H1 (cell line): ENCODE results near the gene SEMA4D. TPM values are rescaled to one million over a fixed set of nuclear protein-coding genes. Genes with fewer than 3 reads are reported as not detected.

Experiments
- CTCF ChIA-PET: fragments of 300-600 bp; sonication (Branson Sonifier 250); formaldehyde crosslinking; loops from one replicate; lab custom pipeline; 2021; ENCODE audit not compliant: partially characterized antibody; lab: Charles Lee
- POLR2A ChIA-PET: fragments of 300-600 bp; sonication (Branson Sonifier 250); formaldehyde crosslinking; loops from one replicate; lab custom pipeline; 2021; ENCODE audit warnings: inconsistent platforms; ENCODE audit not compliant: partially characterized antibody; lab: Charles Lee
- DNase-seq, 2 experiments: peaks; one replicate each; pipeline versions ENCODE4 v3.0.0 to v3.0.0-alpha.2; 2010 to 2022; ENCODE audit warnings: low spot score in 2 of 2, low read depth in 1 of 2, mixed read lengths in 1 of 2
- FAIRE-seq: peaks from 2 replicates; lab custom pipeline; 2011; peaks lifted over from hg19 to GRCh38; lab: Jason Lieb, UNC
- H2AFZ ChIP-seq: 2 replicates; pipeline ENCODE4 v1.8.1; 2012; ENCODE audit warnings: low read length, inconsistent platforms
- H2AK5ac ChIP-seq: 2 replicates; pipeline ENCODE4 v1.6.1; 2013; ENCODE audit warnings: low read depth, low read length
- H2BK120ac ChIP-seq: replicated peaks from 2 replicates; pipeline ENCODE3; 2013; ENCODE audit warnings: low read depth, low read length, inconsistent platforms
- H2BK12ac ChIP-seq: 2 replicates; pipeline ENCODE4 v1.6.1; 2013; ENCODE audit warnings: low read depth, low read length
- H2BK15ac ChIP-seq: 2 replicates; pipeline ENCODE4 v1.6.1; 2013; ENCODE audit warnings: low read length
- H2BK20ac ChIP-seq: 2 replicates; pipeline ENCODE4 v1.6.1; 2013; ENCODE audit warnings: low read length
- H2BK5ac ChIP-seq: 2 replicates; pipeline ENCODE4 v1.6.1; 2013; ENCODE audit warnings: low read depth, low read length
- H3K14ac ChIP-seq: 2 replicates; pipeline ENCODE4 v1.6.1; 2013; ENCODE audit warnings: inconsistent platforms; ENCODE audit not compliant: insufficient read length
- H3K18ac ChIP-seq: 2 replicates; pipeline ENCODE4 v1.6.1; 2013; ENCODE audit warnings: low read length; ENCODE audit errors: extremely low read depth
- H3K23ac ChIP-seq: 2 replicates; pipeline ENCODE4 v1.6.1; 2013; ENCODE audit warnings: inconsistent platforms; ENCODE audit not compliant: insufficient read length
- H3K23me2 ChIP-seq: 2 replicates; pipeline ENCODE4 v1.6.1; 2013; ENCODE audit warnings: low read depth, low read length
- H3K27ac ChIP-seq: 2 replicates; pipeline ENCODE4 v1.6.1; 2011; ENCODE audit warnings: low read depth, low read length, inconsistent platforms
- H3K27me3 ChIP-seq, 4 experiments: replicated peaks in 1 of 4; 1 replicate in 1 of 4; 2 replicates in 3 of 4; pipeline versions ENCODE4 v1.6.1 to v1.8.1; 2011 to 2013; ENCODE audit warnings: low read length in 3 of 4, mild to moderate bottlenecking in 3 of 4, inconsistent platforms in 2 of 4, mixed read lengths in 2 of 4, moderate library complexity in 1 of 4; ENCODE audit not compliant: control insufficient read depth in 3 of 4, insufficient read depth in 3 of 4; ENCODE audit errors: extremely low read depth in 1 of 4
- H3K36me3 ChIP-seq, 4 experiments: 2 replicates each; pipeline versions ENCODE4 v1.6.1 to v1.8.1; 2011 to 2013; ENCODE audit warnings: mild to moderate bottlenecking in 4 of 4, low read length in 3 of 4, moderate library complexity in 2 of 4, control low read depth in 1 of 4, inconsistent platforms in 1 of 4; ENCODE audit not compliant: insufficient read depth in 4 of 4, control insufficient read depth in 2 of 4
- H3K4ac ChIP-seq: replicated peaks from 2 replicates; pipeline ENCODE3; 2013; ENCODE audit warnings: low read length, low read depth, mixed read lengths, inconsistent platforms; ENCODE audit not compliant: insufficient read length
- H3K4me1 ChIP-seq, 4 experiments: replicated peaks in 1 of 4; 1 replicate in 1 of 4; 2 replicates in 3 of 4; pipeline versions ENCODE4 v1.6.1 to v1.8.1; 2011 to 2013; ENCODE audit warnings: low read length in 3 of 4, inconsistent platforms in 2 of 4, mixed read lengths in 1 of 4; ENCODE audit not compliant: insufficient read depth in 4 of 4, control insufficient read depth in 3 of 4
- H3K4me2 ChIP-seq, 2 experiments: 2 replicates each; pipeline versions ENCODE4 v1.6.1 to v1.8.1; 2011 to 2013; ENCODE audit warnings: low read depth in 2 of 2, low read length in 2 of 2, control low read depth in 1 of 2, inconsistent platforms in 1 of 2, mild to moderate bottlenecking in 1 of 2; ENCODE audit not compliant: insufficient read depth in 1 of 2
- H3K4me3 ChIP-seq, 4 experiments: fragments of 200-600, 300-600 bp in 1 of 4; sonication (generic), shearing (Covaris generic), sonication (Bioruptor Twin) in 1 of 4; 2 replicates each; pipeline versions ENCODE4 v1.5.1 to v1.8.1; 2011 to 2016; ENCODE audit warnings: low read length in 4 of 4, low read depth in 3 of 4, control low read depth in 2 of 4, inconsistent platforms in 2 of 4, mild to moderate bottlenecking in 2 of 4, mixed read lengths in 1 of 4, moderate library complexity in 1 of 4; ENCODE audit not compliant: insufficient read depth in 2 of 4; ENCODE audit errors: extremely low read depth in 1 of 4
- H3K56ac ChIP-seq: replicated peaks from 2 replicates; pipeline ENCODE3; 2013; ENCODE audit warnings: low read depth, mild to moderate bottlenecking, mixed read lengths, low read length, inconsistent platforms; ENCODE audit not compliant: insufficient read length
- H3K79me1 ChIP-seq: 2 replicates; pipeline ENCODE4 v1.6.1; 2013; ENCODE audit warnings: low read depth, low read length, control low read depth
- H3K79me2 ChIP-seq, 2 experiments: 2 replicates each; pipeline versions ENCODE4 v1.6.1 to v1.8.1; 2012 to 2013; ENCODE audit warnings: low read length in 2 of 2, mild to moderate bottlenecking in 2 of 2, inconsistent platforms in 1 of 2; ENCODE audit not compliant: insufficient read depth in 2 of 2, control insufficient read depth in 1 of 2
- H3K9ac ChIP-seq, 4 experiments: replicated peaks in 1 of 4; 1 replicate in 1 of 4; 2 replicates in 3 of 4; pipeline versions ENCODE4 v1.6.1 to v1.8.1; 2011 to 2013; ENCODE audit warnings: low read depth in 3 of 4, low read length in 3 of 4, control low read depth in 2 of 4, mild to moderate bottlenecking in 2 of 4, moderate library complexity in 2 of 4, inconsistent platforms in 1 of 4; ENCODE audit errors: extremely low read depth in 1 of 4
- H3K9me3 ChIP-seq, 2 experiments: 2 replicates each; pipeline versions ENCODE4 v1.6.1 to v1.8.1; 2012 to 2013; ENCODE audit warnings: mild to moderate bottlenecking in 2 of 2, moderate library complexity in 2 of 2, control low read depth in 1 of 2, inconsistent platforms in 1 of 2, low read depth in 1 of 2, low read length in 1 of 2, mixed read lengths in 1 of 2; ENCODE audit not compliant: insufficient read depth in 2 of 2
- H4K20me1 ChIP-seq, 2 experiments: replicated peaks in 1 of 2; 2 replicates each; pipeline versions ENCODE3 to v1.8.1; 2011 to 2013; ENCODE audit warnings: inconsistent platforms in 2 of 2, low read length in 2 of 2, mild to moderate bottlenecking in 1 of 2; ENCODE audit not compliant: insufficient read depth in 2 of 2, control insufficient read depth in 1 of 2
- H4K5ac ChIP-seq: 2 replicates; pipeline ENCODE4 v1.6.1; 2013; ENCODE audit warnings: low read length, low read depth, mixed read lengths, inconsistent platforms; ENCODE audit not compliant: insufficient read length
- H4K8ac ChIP-seq: 2 replicates; pipeline ENCODE4 v1.8.0; 2013; ENCODE audit warnings: mild to moderate bottlenecking, moderate library complexity, low read length, inconsistent platforms; ENCODE audit not compliant: insufficient read depth; ENCODE audit errors: extremely low read depth
- H4K91ac ChIP-seq: replicated peaks from 2 replicates; pipeline ENCODE3; 2013; ENCODE audit warnings: low read length, mixed read lengths, inconsistent platforms; ENCODE audit not compliant: insufficient read length
- CREB1 ChIP-seq: IDR thresholded peaks from 2 replicates; pipeline ENCODE4 v1.6.1; 2012; ENCODE audit warnings: inconsistent platforms
- GTF2F1 ChIP-seq: IDR thresholded peaks from 2 replicates; pipeline ENCODE4 v1.6.1; 2012; ENCODE audit warnings: low read depth, low read length, improper control_type of control experiment, borderline replicate concordance
- KDM4A ChIP-seq: IDR thresholded peaks from one replicate; pipeline ENCODE4 v1.7.1; 2012; ENCODE audit warnings: low read depth, mild to moderate bottlenecking, moderate library complexity, low read length, inconsistent platforms; ENCODE audit not compliant: severe bottlenecking
- POLR2AphosphoS5 ChIP-seq: IDR thresholded peaks from 2 replicates; pipeline ENCODE4 v1.6.1; 2011; ENCODE audit warnings: low read depth, low read length
- RNF2 ChIP-seq: fragments of 200-900, 300-1000 bp; sonication (generic); IDR thresholded peaks from 2 replicates; pipeline ENCODE4 v1.7.1; 2016; ENCODE audit warnings: borderline replicate concordance, low read depth, mild to moderate bottlenecking, antibody characterized with exemption, low read length; ENCODE audit not compliant: poor library complexity, severe bottlenecking; ENCODE audit errors: missing control alignments
- SIX5 ChIP-seq: IDR thresholded peaks from 2 replicates; pipeline ENCODE4 v1.6.1; 2011; ENCODE audit warnings: mild to moderate bottlenecking, low read depth, low read length
- SRF ChIP-seq: IDR thresholded peaks from 2 replicates; pipeline ENCODE4 v1.6.1; 2011; ENCODE audit warnings: mild to moderate bottlenecking, low read depth, low read length, moderate library complexity
- WGBS, 2 experiments: shearing (Covaris generic) in 1 of 2; methylation state at CpG; one replicate each; pipeline versions ENCODE4 v1.1.6 to v1.1.7; 2013 to 2015; ENCODE audit warnings: low lambda C conversion rate in 2 of 2, mixed read lengths in 2 of 2, inconsistent platforms in 1 of 2, low coverage in 1 of 2, missing lambda C conversion rate in 1 of 2; ENCODE audit not compliant: insufficient replicate concordance in 2 of 2, insufficient coverage in 1 of 2, insufficient read length in 1 of 2; ENCODE audit errors: extremely low coverage in 1 of 2, missing lambda C conversion rate in 1 of 2; 5-methylcytosine and 5-hydroxymethylcytosine counted together
- polyA plus RNA-seq, 7 experiments: library from polyadenylated mRNA; depleted of rRNA in 3 of 7; stranded (reverse) in 5 of 7; unstranded in 2 of 7; fragments of >200 nt in 5 of 7; fragments of 200-250 nt in 2 of 7; gene quantifications; 1 replicate in 5 of 7; 2 replicates in 1 of 7; 4 replicates in 1 of 7; pipeline versions ENCODE4 v1.2.1 to v1.2.3, GENCODE V29; 2011 to 2013; ENCODE audit warnings: missing spikeins in 2 of 7, mixed read lengths in 2 of 7
- total RNA-seq: library from RNA; stranded (reverse); fragmentation: NEBNext Ultra II Directional; extraction: Animal tissue kit (Norgen Biotek cat#: 25700); gene quantifications from 2 replicates; pipeline ENCODE4 v1.2.1, GENCODE V29; 2021

Gene SEMA4D
- total and polyA plus RNA-seq, 2 of the 8 experiments (the other 6 are each of a cell fraction or from before 2014, with no cell fraction given), result 21.0 to 70.4 TPM

GRCh38 chr9:89345476-89345875, 152.4 kb downstream of the SEMA4D start:
- H3K4me3 ChIP-seq, result no peak overlapping the region
- H3K79me2 ChIP-seq, result no peaks in the 10 kb centered on the region
- WGBS, 2 experiments, result 93% methylated on average over 5 of the region's 5 CpGs; no CpG with 5 or more reads in 1 of the 2 experiments
- CTCF ChIA-PET, result interaction anchor here (0.7 to 1.2 kb wide), 2 partner anchors 28 to 203 kb away, joined by 3 read pairs; no protein-coding TSS in a partner anchor
- peaks cover 3 to 6% of the 10 kb centered on the region in 2 experiments for H4K20me1 ChIP-seq
- H2BK120ac ChIP-seq, result no peak overlapping the region
- no peak overlapping the region for H3K18ac ChIP-seq
- H2AFZ ChIP-seq, result no peak overlapping the region
- FAIRE-seq, result no peak
- no peak overlapping the region for H4K8ac ChIP-seq
- no peak overlapping the region for H2BK5ac ChIP-seq
- H4K91ac ChIP-seq, result no peak overlapping the region
- H3K4me2 ChIP-seq, result no peak overlapping the region
- H3K27ac ChIP-seq, result no peak overlapping the region
- DNase-seq, result no peak
- TF ChIP-seq KDM4A (no peak), GTF2F1 (no peak), CREB1 (no peak), SRF (no peak), RNF2 (no peak), SIX5 (no peak), POLR2AphosphoS5 (no peak)
- no peaks in the 10 kb centered on the region for H3K9me3 ChIP-seq
- no peak overlapping the region for H3K23ac ChIP-seq
- no peak overlapping the region for H3K14ac ChIP-seq
- H2AK5ac ChIP-seq, result no peak overlapping the region
- H4K5ac ChIP-seq, result no peak overlapping the region
- POLR2A ChIA-PET, result interaction anchor here (1.3 kb wide), 1 partner anchor 10 kb away, joined by 3 read pairs; no protein-coding TSS in a partner anchor
- H3K27me3 ChIP-seq, result no peaks in the 10 kb centered on the region
- H3K23me2 ChIP-seq, result no peaks in the 10 kb centered on the region
- no peak overlapping the region for H3K4ac ChIP-seq
- H2BK20ac ChIP-seq, result no peak overlapping the region
- no peak overlapping the region for H3K56ac ChIP-seq
- H3K79me1 ChIP-seq, result peaks cover 2% of the 10 kb centered on the region; the same call in 1 of the 2 replicates
- H3K9ac ChIP-seq, result no peak overlapping the region
- no peak overlapping the region for H2BK15ac ChIP-seq
- H2BK12ac ChIP-seq, result no peak overlapping the region
- H3K4me1 ChIP-seq, result no peaks in the 10 kb centered on the region
- peaks cover 23 to 84% (median 62%) of the 10 kb centered on the region in 4 experiments for H3K36me3 ChIP-seq
